Stimulated activated naive CD8-positive, alpha-beta T cell treated with anti-CD3 and anti-CD28 coated beads, Interleukin-15, Interleukin-2, amounts not matched to agents 100 U/mL and 50 U/mL, for 24 hours (primary cell): ENCODE results near the gene CHMP6.

Source experiments
- ATAC-seq: fragments of 150-1000 bp; cut with Tn5 transposase; one replicate; pipeline ENCODE4 v1.10.0; 2021
- DNase-seq: peaks from one replicate; pipeline ENCODE4 v3.0.0; 2021

Gene CHMP6

GRCh38 chr17:80970762-80971703 is 20.6 kb upstream of the CHMP6 start:
- ATAC-seq = no peak
- no peak for DNase-seq

- DNase-seq (no peak), ATAC-seq (no peak)
Observed at GRCh38 chr17:80971704-80972304, 19.8 kb upstream of the CHMP6 start.

DNA sequence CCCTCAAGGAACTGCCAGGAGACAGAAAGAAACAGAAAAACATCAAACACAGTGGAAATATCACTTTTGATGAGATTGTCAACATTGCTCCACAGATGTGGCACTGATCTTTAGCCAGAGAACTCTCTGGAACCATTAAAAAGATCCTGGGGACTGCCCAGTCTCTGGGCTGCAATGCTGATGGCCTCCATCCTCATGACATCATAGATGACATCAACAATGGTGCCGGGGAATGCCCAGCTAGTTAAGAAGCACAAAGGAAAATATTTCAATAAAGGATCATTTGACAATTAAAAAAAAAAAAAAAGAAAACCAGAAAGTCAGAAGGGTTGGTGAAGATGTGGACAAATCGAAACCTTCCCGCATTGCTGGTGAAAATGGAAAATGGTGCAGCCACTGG is 14.9 kb upstream of the CHMP6 start:
- ATAC-seq (no peak), DNase-seq (no peak)

DNA sequence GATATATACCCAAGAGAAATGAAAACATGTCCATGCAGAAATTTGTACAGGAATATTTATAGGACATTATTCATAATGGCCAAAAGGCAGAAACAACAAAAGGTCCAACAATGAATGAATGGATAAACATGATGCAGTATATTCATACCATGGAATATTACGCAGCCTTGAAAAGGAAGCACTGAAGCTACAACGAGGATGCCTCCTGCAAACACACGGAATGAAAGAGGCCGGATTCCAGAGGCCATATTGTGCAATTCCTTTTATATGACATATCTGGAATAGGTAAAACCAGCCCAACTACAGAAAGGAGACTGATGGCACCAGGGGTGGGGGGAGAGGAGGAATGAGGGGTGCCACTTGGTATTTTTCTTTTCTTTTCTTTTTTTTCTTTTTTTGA is 14.5 kb upstream of the CHMP6 start:
- DNase-seq (no peak), ATAC-seq (no peak)

DNA sequence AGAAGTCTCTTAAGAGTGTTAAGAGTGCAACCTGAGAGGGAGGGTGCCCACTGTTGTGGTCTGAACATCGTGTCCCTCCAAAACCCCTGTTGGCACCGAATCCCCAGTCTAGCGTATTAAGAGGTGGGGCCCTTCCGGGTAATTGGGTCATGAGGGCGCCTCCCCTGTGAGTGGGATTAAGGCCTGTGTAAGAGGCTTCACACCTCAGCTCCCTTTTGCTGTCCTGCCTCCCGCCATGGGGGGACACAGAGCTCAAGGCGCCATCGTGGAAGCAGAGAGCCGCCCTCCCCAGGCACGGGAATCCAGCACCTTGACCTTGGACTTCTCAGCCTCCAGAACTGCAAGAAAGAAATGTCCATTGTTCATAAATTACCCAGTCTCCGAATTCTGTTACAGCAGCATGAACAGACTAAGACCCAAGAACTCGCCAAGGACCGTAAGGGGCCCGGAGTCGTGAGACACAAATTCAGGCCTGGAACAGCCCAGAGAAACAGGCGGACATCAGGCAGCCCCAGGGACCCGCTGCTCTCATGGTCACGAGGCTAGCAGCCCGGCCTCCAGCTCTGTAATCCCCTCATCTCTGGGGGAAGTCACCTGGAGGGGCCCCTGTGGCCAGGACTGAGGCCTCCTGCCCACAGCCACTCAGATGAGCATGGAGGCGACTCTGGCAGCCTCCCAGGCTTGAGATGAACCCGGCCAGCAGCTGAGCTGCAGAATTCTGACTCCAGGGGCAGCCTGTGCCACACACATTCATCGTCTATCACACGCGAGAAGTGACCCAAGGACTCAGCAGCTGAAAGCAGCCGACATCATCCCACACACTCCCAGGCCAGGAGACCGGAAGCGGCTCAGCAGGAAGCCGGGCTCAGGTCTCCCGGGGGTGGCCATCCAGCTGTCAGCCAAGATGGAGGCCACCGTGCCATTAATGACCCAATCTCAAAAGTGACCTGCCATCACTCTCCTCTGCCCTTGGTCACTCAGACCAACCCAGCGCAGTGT is 12.8 kb upstream of the CHMP6 start:
- ATAC-seq (no peak), DNase-seq (no peak)

DNA sequence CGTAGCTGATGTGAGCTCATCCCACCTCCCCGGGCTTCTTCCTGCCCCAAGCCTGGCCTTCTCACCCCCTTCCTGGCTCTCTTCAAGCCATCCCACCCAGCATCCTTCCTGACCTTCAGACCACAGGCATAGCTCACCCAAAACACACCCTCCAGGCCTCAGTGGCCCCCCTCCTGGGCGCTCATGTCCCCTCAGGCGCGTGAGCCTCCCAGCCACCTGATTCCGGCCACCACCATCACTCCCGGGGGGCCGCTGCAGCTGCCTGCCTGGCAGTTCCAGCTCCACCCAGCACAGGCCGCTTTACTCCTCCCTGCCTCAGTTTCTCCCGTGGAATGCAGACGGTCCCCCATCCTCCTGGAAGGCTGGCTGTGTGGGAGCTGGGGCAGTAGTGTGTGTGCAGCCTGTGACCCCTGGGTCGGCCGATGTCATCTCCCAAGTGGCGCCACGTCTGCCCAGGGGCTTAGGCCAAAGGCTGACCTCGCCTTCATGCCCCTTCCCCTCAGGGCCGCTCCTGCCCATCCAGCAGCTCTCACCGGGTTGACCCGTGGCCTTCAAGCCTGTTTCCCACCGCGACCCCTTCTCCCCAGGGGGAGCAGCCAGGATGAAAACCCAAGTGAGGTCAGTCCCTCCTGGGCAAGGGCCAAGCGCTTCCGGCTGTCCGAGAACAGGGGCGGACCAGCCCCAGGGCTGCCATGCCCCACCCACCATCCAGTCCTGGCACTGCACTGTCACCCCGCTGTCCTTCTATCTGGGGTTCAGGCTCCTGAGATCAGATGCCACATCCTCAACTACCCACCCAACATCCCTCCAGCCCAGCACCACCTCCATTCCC is 11.9 kb upstream of the CHMP6 start:
- DNase-seq = no peak
- no peak for ATAC-seq

- DNase-seq = no peak
- peak; percentile 71 for ATAC-seq
Observed at GRCh38 chr17:80980397-80981061, 11.1 kb upstream of the CHMP6 start.

- peak; percentile 68 for DNase-seq
- peak; percentile 62 for ATAC-seq
Observed at GRCh38 chr17:80981062-80981902, 10.4 kb upstream of the CHMP6 start.

- ATAC-seq = no peak
Observed at GRCh38 chr17:80981929-80982425, 9.7 kb upstream of the CHMP6 start.

DNA sequence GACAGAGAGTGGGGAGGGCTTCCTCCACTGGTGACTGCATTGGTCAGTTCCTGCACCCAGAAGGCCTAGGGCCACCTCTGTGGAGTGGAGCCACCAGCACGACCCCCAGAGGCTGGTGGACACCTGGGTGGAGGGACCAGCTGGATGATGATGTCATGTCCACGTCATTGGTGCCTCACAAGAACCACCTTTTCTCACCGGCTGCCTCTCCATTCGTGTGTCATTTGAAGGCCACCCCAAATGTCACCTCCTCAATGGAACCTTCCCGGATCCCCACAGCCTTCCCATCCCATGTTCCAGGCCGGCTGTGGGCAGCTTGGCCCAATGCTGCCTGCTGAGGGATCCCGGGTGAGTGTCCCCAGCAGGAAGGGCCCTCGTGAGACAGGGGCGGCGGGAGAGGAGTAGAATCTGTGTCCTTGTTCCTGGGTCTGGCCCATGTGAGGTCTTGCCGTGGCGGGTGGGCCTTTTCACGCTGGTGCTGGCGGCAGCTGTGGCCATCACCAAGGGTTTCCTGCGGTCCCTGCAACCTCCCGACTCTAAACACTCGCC is 9.1 kb upstream of the CHMP6 start:
- ATAC-seq = no peak

More at GRCh38 chr17:80981929-80982425, 9.7 kb upstream of the CHMP6 start:
- no peak for DNase-seq

DNA sequence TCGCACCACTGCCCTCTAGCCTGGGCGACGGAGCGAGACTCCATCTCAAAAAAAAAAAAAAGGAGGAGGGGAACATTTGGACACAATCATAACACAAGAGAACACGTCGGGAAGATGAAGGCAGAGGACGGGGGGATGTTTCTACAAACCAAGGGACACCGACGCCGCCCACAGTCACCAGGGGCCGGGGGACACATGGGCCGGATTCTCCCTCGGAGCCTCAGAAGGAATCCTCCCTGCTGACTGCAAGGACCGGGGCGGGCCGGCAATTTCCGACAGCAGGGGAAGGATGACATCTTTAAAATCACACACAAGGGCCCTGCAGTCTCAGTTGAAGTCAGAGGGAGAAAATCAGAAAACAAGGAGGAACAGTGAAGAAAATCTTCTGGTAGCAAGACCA is 8.1 kb upstream of the CHMP6 start:
- no peak for ATAC-seq
- DNase-seq = no peak

More for the DNA sequence above, 9.1 kb upstream of the CHMP6 start:
- no peak for DNase-seq

DNA sequence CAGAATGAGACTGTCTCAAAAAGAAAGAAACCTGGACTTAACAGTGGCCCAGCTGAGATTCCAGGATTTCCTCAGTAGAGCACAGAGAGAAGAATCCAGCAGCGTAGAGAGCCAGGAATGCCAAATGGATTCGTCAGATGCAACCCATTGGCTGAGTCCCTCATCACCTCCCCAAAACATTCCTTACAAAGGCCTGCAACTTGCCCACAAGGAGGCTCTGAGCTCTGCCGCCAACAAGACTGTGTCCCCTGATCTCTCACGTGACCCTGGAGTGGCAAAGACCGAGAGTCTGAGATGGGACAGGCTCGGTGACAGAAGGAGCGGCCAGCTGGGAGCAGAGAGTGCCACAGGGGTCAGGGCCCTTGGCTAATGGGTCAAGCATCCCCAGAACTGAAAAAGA is 6.9 kb upstream of the CHMP6 start:
- DNase-seq = no peak
- ATAC-seq = no peak

- DNase-seq (no peak), ATAC-seq (no peak)
Observed at GRCh38 chr17:80986046-80986445, 5.6 kb upstream of the CHMP6 start.

- no peak for DNase-seq
- ATAC-seq = no peak
Observed at GRCh38 chr17:80986816-80987475, 4.7 kb upstream of the CHMP6 start.

DNA sequence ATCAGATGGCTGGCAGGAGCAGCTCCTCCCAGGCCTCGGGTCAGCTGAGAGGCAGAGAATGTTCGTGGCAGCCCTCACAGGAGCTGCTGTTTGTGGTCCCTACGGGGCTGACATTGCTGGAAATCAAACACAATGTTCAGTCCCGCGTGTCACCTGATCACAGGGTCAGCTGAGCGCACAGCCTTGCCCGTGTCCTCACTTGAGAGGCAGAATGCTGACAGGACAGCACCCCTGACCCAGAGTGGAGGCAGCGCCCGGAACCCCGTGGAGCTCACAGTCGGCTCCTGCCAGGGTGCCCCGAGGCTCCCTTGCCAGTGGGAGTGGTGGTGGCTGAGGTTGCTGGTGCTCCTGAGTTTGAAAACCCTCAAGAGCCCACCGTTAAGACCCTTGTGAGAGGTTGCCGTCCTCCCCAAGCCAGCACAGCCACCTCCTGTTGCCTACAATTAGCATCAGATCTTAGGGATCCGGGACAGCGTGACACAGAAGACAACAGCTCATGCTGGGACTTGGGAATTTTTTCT is 3.6 kb upstream of the CHMP6 start:
- ATAC-seq = no peak

GRCh38 chr17:80989586-80989913 is 2.1 kb upstream of the CHMP6 start:
- ATAC-seq (no peak), DNase-seq (no peak)

More for the DNA sequence above, 3.6 kb upstream of the CHMP6 start:
- DNase-seq = no peak

GRCh38 chr17:80990921-80991644 is 558 bp upstream of the CHMP6 start:
- ATAC-seq = no peak
- DNase-seq = no peak
